ENCODE results near the gene CEBPZ. TPM values are rescaled to one million over a fixed set of nuclear protein-coding genes. Genes with fewer than 3 reads are reported as not detected.
"Not testable (repeated sequence)": the region's sequence is repeated elsewhere in the genome, so short reads cannot be mapped to it uniquely, and the experiment has no call there.

Gene CEBPZ
- total RNA-seq, 1 experiment from 2014 or later = 67.9 TPM

GRCh38 chr2:37224063-37224462, 7.3 kb downstream of the CEBPZ start:
- DNase-seq (ENCODE audit: low read depth) = no peak

- no peak for DNase-seq (ENCODE audit: low read depth)
Measured at GRCh38 chr2:37223131-37223530, 8.3 kb downstream of the CEBPZ start.

GRCh38 chr2:37219046-37219445, 12.3 kb downstream of the CEBPZ start:
- DNase-seq (ENCODE audit: low read depth) = no peak

GRCh38 chr2:37215250-37215649, 16.1 kb downstream of the CEBPZ start:
- no peak for DNase-seq (ENCODE audit: low read depth)

- no peak for DNase-seq (ENCODE audit: low read depth)
Measured at GRCh38 chr2:37211939-37212338, 19.5 kb downstream of the CEBPZ start.

- DNase-seq (ENCODE audit: low read depth) = no peak
Measured at GRCh38 chr2:37211212-37211611, 20.2 kb downstream of the CEBPZ start.

- DNase-seq (ENCODE audit: low read depth) = not testable (repeated sequence)
Measured at GRCh38 chr2:37206760-37207159, 24.6 kb downstream of the CEBPZ start.

GRCh38 chr2:37205689-37206341, 25.6 kb downstream of the CEBPZ start:
- no peak for DNase-seq (ENCODE audit: low read depth)

GRCh38 chr2:37205071-37205661, 26.2 kb downstream of the CEBPZ start:
- DNase-seq (ENCODE audit: low read depth) = not testable (repeated sequence)

GRCh38 chr2:37203708-37204107, 27.7 kb downstream of the CEBPZ start:
- no peak for DNase-seq (ENCODE audit: low read depth)

- DNase-seq (ENCODE audit: low read depth) = peak; percentile 45
Measured at GRCh38 chr2:37201766-37202165, 29.6 kb downstream of the CEBPZ start.

GRCh38 chr2:37201208-37201607, 30.2 kb downstream of the CEBPZ start:
- DNase-seq (ENCODE audit: low read depth) = no peak

GRCh38 chr2:37198681-37199065, 32.7 kb downstream of the CEBPZ start:
- no peak for DNase-seq (ENCODE audit: low read depth)

- peak; percentile 72 for DNase-seq (ENCODE audit: low read depth)
Measured at GRCh38 chr2:37196320-37197195, 34.8 kb downstream of the CEBPZ start, which contains the start of gene CEBPZOS. TSS of gene CEBPZOS (plus strand) at chr2:37196496. CDS start at chr2:37199705, 3,209 bp downstream.

- not testable (repeated sequence) for DNase-seq (ENCODE audit: low read depth)
Measured at GRCh38 chr2:37195862-37196319, 35.5 kb downstream of the CEBPZ start.

- DNase-seq (ENCODE audit: low read depth) = no peak
Measured at GRCh38 chr2:37192551-37192950, 38.8 kb downstream of the CEBPZ start.

GRCh38 chr2:37191747-37192146, 39.6 kb downstream of the CEBPZ start:
- no peak for DNase-seq (ENCODE audit: low read depth)

GRCh38 chr2:37191253-37191652, 40.1 kb downstream of the CEBPZ start:
- DNase-seq (ENCODE audit: low read depth) = no peak

- no peak for DNase-seq (ENCODE audit: low read depth)
Measured at GRCh38 chr2:37190290-37190689, 41.1 kb downstream of the CEBPZ start.

GRCh38 chr2:37189452-37190153, 41.8 kb downstream of the CEBPZ start:
- peak; percentile 86 for DNase-seq (ENCODE audit: low read depth)

- DNase-seq (ENCODE audit: low read depth) = no peak
Measured at GRCh38 chr2:37188570-37188969, 42.8 kb downstream of the CEBPZ start, which contains the start of gene SULT6B1. TSS of gene SULT6B1 (minus strand) at chr2:37188670. CDS start at chr2:37188640, 30 bp downstream.
